Liver (tissue), 9 donors: Measurements from ENCODE around the gene TCF12. TPM values are rescaled to one million over a fixed set of nuclear protein-coding genes. Genes with fewer than 3 reads are reported as not detected.

Source experiments
- DNase-seq: peaks from one replicate; pipeline ENCODE4 v3.0.0-alpha.2; 2017; ENCODE audit warnings: low spot score
- H3K27ac ChIP-seq, 2 donors: one replicate each; pipeline ENCODE4 v1.7.0; 2013; ENCODE audit warnings: inconsistent platforms in 2 of 2, low read length in 2 of 2, control low read depth in 1 of 2, low read depth in 1 of 2, mild to moderate bottlenecking in 1 of 2
- H3K27me3 ChIP-seq, 4 donors: one replicate each; pipeline versions ENCODE4 v1.6.1 to v1.7.0; 2013; ENCODE audit warnings: low read length in 3 of 4, inconsistent platforms in 1 of 4, mild to moderate bottlenecking in 1 of 4, moderate library complexity in 1 of 4; ENCODE audit not compliant: control insufficient read depth in 4 of 4, insufficient read depth in 4 of 4
- H3K36me3 ChIP-seq, 4 donors: one replicate each; pipeline versions ENCODE4 v1.6.1 to v1.7.0; 2013; ENCODE audit warnings: low read length in 3 of 4, mild to moderate bottlenecking in 3 of 4, low read depth in 1 of 4, moderate library complexity in 1 of 4; ENCODE audit not compliant: control insufficient read depth in 4 of 4, insufficient read depth in 3 of 4
- H3K4me1 ChIP-seq, 4 donors: one replicate each; pipeline versions ENCODE4 v1.6.1 to v1.7.0; 2013; ENCODE audit warnings: low read length in 3 of 4, mild to moderate bottlenecking in 3 of 4, moderate library complexity in 1 of 4; ENCODE audit not compliant: control insufficient read depth in 4 of 4, insufficient read depth in 4 of 4
- H3K4me3 ChIP-seq, 3 donors: one replicate each; pipeline versions ENCODE4 v1.6.1 to v1.7.0; 2013; ENCODE audit warnings: low read length in 3 of 3, control low read depth in 1 of 3, low read depth in 1 of 3, mild to moderate bottlenecking in 1 of 3
- H3K9ac ChIP-seq, 2 donors: one replicate each; pipeline ENCODE4 v1.7.0; 2013; ENCODE audit warnings: low read length in 2 of 2, mild to moderate bottlenecking in 2 of 2, moderate library complexity in 2 of 2, control low read depth in 1 of 2, low read depth in 1 of 2
- H3K9me3 ChIP-seq, 4 donors: one replicate each; pipeline versions ENCODE4 v1.6.1 to v1.7.0; 2013; ENCODE audit warnings: low read length in 3 of 4; ENCODE audit not compliant: control insufficient read depth in 4 of 4
- EGR1 ChIP-seq, 2 donors: IDR thresholded peaks; 2 replicates each; pipeline ENCODE4 v1.6.1; 2016 to 2018; ENCODE audit warnings: antibody characterized with exemption in 2 of 2, low read depth in 2 of 2
- FOXA1 ChIP-seq: IDR thresholded peaks from 2 replicates; pipeline ENCODE4 v1.6.1; 2016; ENCODE audit warnings: antibody characterized with exemption
- FOXA2 ChIP-seq: IDR thresholded peaks from 2 replicates; pipeline ENCODE4 v1.6.1; 2016; ENCODE audit warnings: antibody characterized with exemption
- GABPA ChIP-seq, 2 donors: IDR thresholded peaks in 1 of 2; conservative IDR thresholded peaks in 1 of 2; 2 replicates each; pipeline ENCODE4 v1.6.1; 2016; ENCODE audit warnings: antibody characterized with exemption in 2 of 2, mild to moderate bottlenecking in 1 of 2, moderate library complexity in 1 of 2
- HNF4A ChIP-seq, 2 donors: conservative IDR thresholded peaks; 2 replicates each; pipeline ENCODE4 v1.6.1; 2016; ENCODE audit warnings: antibody characterized with exemption in 2 of 2, mild to moderate bottlenecking in 2 of 2
- HNF4G ChIP-seq: IDR thresholded peaks from 2 replicates; pipeline ENCODE4 v1.6.1; 2016; ENCODE audit warnings: antibody characterized with exemption
- JUND ChIP-seq, 2 donors: IDR thresholded peaks; 2 replicates each; pipeline ENCODE4 v1.6.1; 2016; ENCODE audit warnings: antibody characterized with exemption in 2 of 2
- NR2F2 ChIP-seq: IDR thresholded peaks from 2 replicates; pipeline ENCODE4 v1.6.1; 2016; ENCODE audit warnings: antibody characterized with exemption
- RAD21 ChIP-seq, 2 donors: IDR thresholded peaks; 2 replicates each; pipeline ENCODE4 v1.6.1; 2016; ENCODE audit warnings: antibody characterized with exemption in 2 of 2, mild to moderate bottlenecking in 2 of 2
- RXRA ChIP-seq, 2 donors: IDR thresholded peaks; 2 replicates each; pipeline ENCODE4 v1.6.1; 2017 to 2018; ENCODE audit warnings: antibody characterized with exemption in 2 of 2, mild to moderate bottlenecking in 1 of 2
- SP1 ChIP-seq: IDR thresholded peaks from 2 replicates; pipeline ENCODE4 v1.6.1; 2018; ENCODE audit warnings: antibody characterized with exemption, mild to moderate bottlenecking
- TAF1 ChIP-seq: conservative IDR thresholded peaks from 2 replicates; pipeline ENCODE4 v1.6.1; 2016; ENCODE audit warnings: antibody characterized with exemption, mild to moderate bottlenecking
- YY1 ChIP-seq: IDR thresholded peaks from 2 replicates; pipeline ENCODE4 v1.6.1; 2016; ENCODE audit warnings: antibody characterized with exemption, mild to moderate bottlenecking
- WGBS: extraction: QIAGEN DNeasy Blood & Tissue Kit; methylation state at CpG from one replicate; pipeline ENCODE4 v1.1.7; 2013; 5-methylcytosine and 5-hydroxymethylcytosine counted together
- polyA plus RNA-seq, 2 donors: library from polyadenylated mRNA; stranded (reverse) in 1 of 2; unstranded in 1 of 2; fragments of 200-250 nt in 1 of 2; fragments of >200 nt in 1 of 2; fragmentation: Nextera tagmentation in 1 of 2; extraction: Ambion mirVana in 1 of 2; gene quantifications; one replicate each; pipeline versions ENCODE4 v1.2.1 to v1.2.3, GENCODE V29; 2013 to 2015
- total RNA-seq, 2 donors: library from RNA; depleted of rRNA; stranded (reverse); fragments of >200 nt; gene quantifications; one replicate each; pipeline ENCODE4 v1.2.3, GENCODE V29; 2014
- TF ChIP-seq, protein P1 (sequence below): IDR thresholded peaks from 2 replicates; pipeline ENCODE4 v1.6.1; 2016; ENCODE audit warnings: antibody characterized with exemption, mild to moderate bottlenecking
- TF ChIP-seq, protein P2 (sequence below): IDR thresholded peaks from 2 replicates; pipeline ENCODE4 v1.6.1; 2016; ENCODE audit warnings: antibody characterized with exemption
- TF ChIP-seq, protein P3 (sequence below): fragments of 150-350 bp; IDR thresholded peaks from 2 replicates; pipeline ENCODE4 v1.5.1; 2017; ENCODE audit warnings: improper control_type of control experiment, low read depth, low read length; ENCODE audit not compliant: missing input control
- TF ChIP-seq, protein P4 (sequence below): IDR thresholded peaks from 2 replicates; pipeline ENCODE4 v1.6.1; 2016; ENCODE audit warnings: antibody characterized with exemption
- donor health status: healthy.
- donor health status: healthy.
- donor health status: healthy.
- donor health status: healthy.
- donor health status: healthy.

TCF12 gene
- total and polyA plus RNA-seq, 4 donors, result 8.7 to 38.3 (median 22.3) TPM

DNA sequence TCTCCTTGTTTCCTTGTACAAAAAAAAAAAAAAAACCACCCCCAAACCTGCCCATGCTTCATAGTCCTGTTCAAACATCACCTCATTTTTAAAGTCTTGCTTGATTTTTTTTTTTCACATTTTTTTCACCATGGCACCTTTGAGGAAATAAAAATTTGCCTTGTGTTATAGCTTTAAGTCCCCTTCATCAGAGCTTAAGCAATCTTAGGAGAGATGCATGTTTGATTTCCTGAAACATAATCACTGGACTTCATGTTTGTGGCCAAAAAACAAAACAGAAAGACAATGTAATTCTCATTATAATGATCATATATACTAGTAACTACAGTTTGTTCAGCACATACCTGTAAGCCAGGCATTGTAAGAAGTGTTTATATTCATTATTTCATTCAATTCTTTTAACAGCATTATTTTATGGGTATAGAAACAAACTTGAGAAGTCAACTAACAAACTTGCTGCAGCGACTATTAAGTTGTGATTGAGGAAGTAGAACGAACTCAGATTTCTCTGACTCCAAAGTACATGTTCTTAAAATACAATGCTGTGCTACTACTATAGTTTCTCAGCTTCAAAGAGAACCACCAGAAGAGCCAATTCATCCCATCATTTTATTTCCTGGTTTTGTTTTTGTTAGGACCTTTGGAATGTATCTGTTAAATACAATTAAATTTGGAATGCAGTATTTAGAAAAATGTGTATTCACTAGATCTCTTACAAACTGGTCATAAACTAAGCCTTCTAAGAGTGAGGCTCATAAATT is 203.8 kb downstream of the TCF12 start:
- no peak overlapping the region for H3K9ac ChIP-seq
- H3K4me1 ChIP-seq, result peaks cover 0 to 21% (median 6%) of the 10 kb centered on the region in 4 donors
- no peaks in the 10 kb centered on the region for H3K9me3 ChIP-seq
- DNase-seq, result no peak
- 68% methylated on average over 2 of the region's 2 CpGs for WGBS
- H3K27me3 ChIP-seq, result no peaks in the 10 kb centered on the region
- H3K4me3 ChIP-seq, result no peak overlapping the region
- TF ChIP-seq RXRA (IDR thresholded peaks at IDR 0.05) (no peak), FOXA2 (no peak), HNF4G (no peak), JUND (IDR thresholded peaks at IDR 0.05) (no peak), RAD21 (IDR thresholded peaks at IDR 0.05) (no peak), GABPA (IDR thresholded peaks at IDR 0.05 in 1 of 2, conservative IDR thresholded peaks at IDR 0.05 in 1 of 2) (no peak), HNF4A (conservative IDR thresholded peaks at IDR 0.05) (no peak), EGR1 (IDR thresholded peaks at IDR 0.05; ENCODE audit: low read depth in 2 of 2) (no peak), NR2F2 (no peak), FOXA1 (no peak), TAF1 (no peak), YY1 (no peak), SP1 (no peak)
- TF ChIP-seq, protein P1, sequence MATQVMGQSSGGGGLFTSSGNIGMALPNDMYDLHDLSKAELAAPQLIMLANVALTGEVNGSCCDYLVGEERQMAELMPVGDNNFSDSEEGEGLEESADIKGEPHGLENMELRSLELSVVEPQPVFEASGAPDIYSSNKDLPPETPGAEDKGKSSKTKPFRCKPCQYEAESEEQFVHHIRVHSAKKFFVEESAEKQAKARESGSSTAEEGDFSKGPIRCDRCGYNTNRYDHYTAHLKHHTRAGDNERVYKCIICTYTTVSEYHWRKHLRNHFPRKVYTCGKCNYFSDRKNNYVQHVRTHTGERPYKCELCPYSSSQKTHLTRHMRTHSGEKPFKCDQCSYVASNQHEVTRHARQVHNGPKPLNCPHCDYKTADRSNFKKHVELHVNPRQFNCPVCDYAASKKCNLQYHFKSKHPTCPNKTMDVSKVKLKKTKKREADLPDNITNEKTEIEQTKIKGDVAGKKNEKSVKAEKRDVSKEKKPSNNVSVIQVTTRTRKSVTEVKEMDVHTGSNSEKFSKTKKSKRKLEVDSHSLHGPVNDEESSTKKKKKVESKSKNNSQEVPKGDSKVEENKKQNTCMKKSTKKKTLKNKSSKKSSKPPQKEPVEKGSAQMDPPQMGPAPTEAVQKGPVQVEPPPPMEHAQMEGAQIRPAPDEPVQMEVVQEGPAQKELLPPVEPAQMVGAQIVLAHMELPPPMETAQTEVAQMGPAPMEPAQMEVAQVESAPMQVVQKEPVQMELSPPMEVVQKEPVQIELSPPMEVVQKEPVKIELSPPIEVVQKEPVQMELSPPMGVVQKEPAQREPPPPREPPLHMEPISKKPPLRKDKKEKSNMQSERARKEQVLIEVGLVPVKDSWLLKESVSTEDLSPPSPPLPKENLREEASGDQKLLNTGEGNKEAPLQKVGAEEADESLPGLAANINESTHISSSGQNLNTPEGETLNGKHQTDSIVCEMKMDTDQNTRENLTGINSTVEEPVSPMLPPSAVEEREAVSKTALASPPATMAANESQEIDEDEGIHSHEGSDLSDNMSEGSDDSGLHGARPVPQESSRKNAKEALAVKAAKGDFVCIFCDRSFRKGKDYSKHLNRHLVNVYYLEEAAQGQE, result no peak
- TF ChIP-seq, protein P2, sequence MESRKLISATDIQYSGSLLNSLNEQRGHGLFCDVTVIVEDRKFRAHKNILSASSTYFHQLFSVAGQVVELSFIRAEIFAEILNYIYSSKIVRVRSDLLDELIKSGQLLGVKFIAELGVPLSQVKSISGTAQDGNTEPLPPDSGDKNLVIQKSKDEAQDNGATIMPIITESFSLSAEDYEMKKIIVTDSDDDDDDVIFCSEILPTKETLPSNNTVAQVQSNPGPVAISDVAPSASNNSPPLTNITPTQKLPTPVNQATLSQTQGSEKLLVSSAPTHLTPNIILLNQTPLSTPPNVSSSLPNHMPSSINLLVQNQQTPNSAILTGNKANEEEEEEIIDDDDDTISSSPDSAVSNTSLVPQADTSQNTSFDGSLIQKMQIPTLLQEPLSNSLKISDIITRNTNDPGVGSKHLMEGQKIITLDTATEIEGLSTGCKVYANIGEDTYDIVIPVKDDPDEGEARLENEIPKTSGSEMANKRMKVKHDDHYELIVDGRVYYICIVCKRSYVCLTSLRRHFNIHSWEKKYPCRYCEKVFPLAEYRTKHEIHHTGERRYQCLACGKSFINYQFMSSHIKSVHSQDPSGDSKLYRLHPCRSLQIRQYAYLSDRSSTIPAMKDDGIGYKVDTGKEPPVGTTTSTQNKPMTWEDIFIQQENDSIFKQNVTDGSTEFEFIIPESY, result no peak
- TF ChIP-seq, protein P3, sequence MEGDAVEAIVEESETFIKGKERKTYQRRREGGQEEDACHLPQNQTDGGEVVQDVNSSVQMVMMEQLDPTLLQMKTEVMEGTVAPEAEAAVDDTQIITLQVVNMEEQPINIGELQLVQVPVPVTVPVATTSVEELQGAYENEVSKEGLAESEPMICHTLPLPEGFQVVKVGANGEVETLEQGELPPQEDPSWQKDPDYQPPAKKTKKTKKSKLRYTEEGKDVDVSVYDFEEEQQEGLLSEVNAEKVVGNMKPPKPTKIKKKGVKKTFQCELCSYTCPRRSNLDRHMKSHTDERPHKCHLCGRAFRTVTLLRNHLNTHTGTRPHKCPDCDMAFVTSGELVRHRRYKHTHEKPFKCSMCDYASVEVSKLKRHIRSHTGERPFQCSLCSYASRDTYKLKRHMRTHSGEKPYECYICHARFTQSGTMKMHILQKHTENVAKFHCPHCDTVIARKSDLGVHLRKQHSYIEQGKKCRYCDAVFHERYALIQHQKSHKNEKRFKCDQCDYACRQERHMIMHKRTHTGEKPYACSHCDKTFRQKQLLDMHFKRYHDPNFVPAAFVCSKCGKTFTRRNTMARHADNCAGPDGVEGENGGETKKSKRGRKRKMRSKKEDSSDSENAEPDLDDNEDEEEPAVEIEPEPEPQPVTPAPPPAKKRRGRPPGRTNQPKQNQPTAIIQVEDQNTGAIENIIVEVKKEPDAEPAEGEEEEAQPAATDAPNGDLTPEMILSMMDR, result no peak
- TF ChIP-seq, protein P4, sequence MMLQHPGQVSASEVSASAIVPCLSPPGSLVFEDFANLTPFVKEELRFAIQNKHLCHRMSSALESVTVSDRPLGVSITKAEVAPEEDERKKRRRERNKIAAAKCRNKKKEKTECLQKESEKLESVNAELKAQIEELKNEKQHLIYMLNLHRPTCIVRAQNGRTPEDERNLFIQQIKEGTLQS, result no peak
- no peak overlapping the region for H3K27ac ChIP-seq
- peaks cover 0 to 3% (median 0%) of the 10 kb centered on the region in 4 donors for H3K36me3 ChIP-seq
